PFSK-1 (cell line): ENCODE results near the gene FANCC.

ENCODE experiments used
- FOXP2 ChIP-seq: optimal IDR thresholded peaks from 2 replicates; pipeline ENCODE3; 2011; ENCODE audit warnings: borderline replicate concordance, control low read depth, inconsistent platforms; ENCODE audit not compliant: insufficient read depth; ENCODE audit errors: extremely low read length, extremely low read depth
- POLR2AphosphoS5 ChIP-seq: IDR thresholded peaks from 2 replicates; pipeline ENCODE4 v1.6.1; 2012; ENCODE audit warnings: low read depth, mild to moderate bottlenecking, control low read depth, low read length, moderate library complexity
- REST ChIP-seq, 2 experiments: IDR thresholded peaks; 2 replicates each; pipeline versions ENCODE4 v1.6.1 to v1.8.0; 2011 to 2012; ENCODE audit warnings: low read depth in 2 of 2, low read length in 2 of 2, control low read depth in 1 of 2, inconsistent platforms in 1 of 2, mild to moderate bottlenecking in 1 of 2, moderate library complexity in 1 of 2; ENCODE audit not compliant: insufficient read depth in 1 of 2
- SIN3A ChIP-seq: IDR thresholded peaks from 2 replicates; pipeline ENCODE4 v1.6.1; 2012; ENCODE audit warnings: mild to moderate bottlenecking, low read length, moderate library complexity, borderline replicate concordance; ENCODE audit not compliant: insufficient read depth
- TAF1 ChIP-seq: IDR thresholded peaks from 2 replicates; pipeline ENCODE4 v1.6.1; 2012; ENCODE audit warnings: low read length, control low read depth, borderline replicate concordance; ENCODE audit not compliant: insufficient read depth

GRCh38 chr9:95060234-95060633 is 257.3 kb downstream of the FANCC start:
- TF ChIP-seq SIN3A (no peak), TAF1 (no peak), POLR2AphosphoS5 (no peak), REST (IDR thresholded peaks at IDR 0.05; ENCODE audit: insufficient read depth in 1 of 2, low read depth in 2 of 2, low read length in 2 of 2) (no peak), FOXP2 (no peak)
